ENCODE results near the gene SLC17A5. TPM values are rescaled to one million over a fixed set of nuclear protein-coding genes. Genes with fewer than 3 reads are reported as not detected.

SLC17A5 gene
- total and polyA plus RNA-seq, 9 of the 15 experiments (the other 6 are each of a cell fraction or from before 2014, with no cell fraction given) = 1.3 to 7.2 (median 3.4) TPM

DNA sequence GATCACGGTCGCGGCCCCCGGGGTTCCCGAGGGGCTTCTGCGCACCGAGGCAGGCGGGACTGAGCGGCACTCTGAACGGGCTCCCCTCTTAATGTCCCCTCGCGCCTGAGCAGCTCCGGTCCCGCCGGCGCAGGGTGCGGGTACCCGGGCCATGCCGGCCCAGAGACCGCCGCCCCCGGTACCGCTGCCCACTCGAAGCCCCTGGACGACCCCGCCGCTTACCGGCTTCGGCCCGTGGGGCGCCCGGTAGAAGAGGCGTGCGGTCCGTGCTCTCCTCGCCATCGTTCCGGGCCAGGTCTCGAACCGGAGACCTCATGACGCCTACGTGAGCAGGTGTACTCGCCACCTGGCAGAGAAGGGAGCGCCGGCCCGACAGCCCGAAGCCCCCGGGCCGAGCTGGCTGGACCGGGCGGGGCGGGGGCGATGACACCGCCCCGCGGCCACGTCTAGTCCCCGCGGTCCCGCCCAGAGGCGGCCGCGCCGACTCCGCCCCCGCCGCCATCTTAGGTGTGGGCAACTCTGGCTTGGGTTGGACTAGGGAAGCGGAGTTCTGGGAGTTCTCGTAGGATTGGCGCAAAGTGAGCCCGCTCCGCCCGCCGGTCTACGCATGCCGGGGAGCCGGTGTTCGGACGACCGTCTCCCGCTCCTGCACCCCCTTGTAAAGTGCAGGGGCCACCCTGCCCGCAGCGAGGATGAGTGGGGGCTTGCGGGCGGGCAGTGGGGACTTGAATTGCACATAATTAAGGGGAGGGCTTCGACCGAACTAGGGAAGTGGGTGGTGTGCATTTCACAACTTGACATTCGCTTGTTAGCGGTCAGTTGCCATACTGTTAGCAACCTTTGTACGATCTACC, at the start of gene SLC17A5 (continued):
- TF ChIP-seq ZNF140 (CRISPR knock-in tag; IDR thresholded peaks at IDR 0.05) (no peak), U2AF1 (optimal IDR thresholded peaks at IDR 0.05; ENCODE audit: low read depth, low read length) (no peak), CHD2 (IDR thresholded peaks at IDR 0.05; ENCODE audit: low read depth, low read length) (no peak; the same call in 1 of the 2 replicates), ZFP30 (CRISPR knock-in tag; IDR thresholded peaks at IDR 0.05; ENCODE audit: borderline replicate concordance) (no peak), CBX8 (IDR thresholded peaks at IDR 0.05; ENCODE audit: borderline replicate concordance, extremely low read depth, low read depth, low read length, poor library complexity, severe bottlenecking) (no peak), SMAD2 (IDR thresholded peaks at IDR 0.05; ENCODE audit: low read depth, low read length) (no peak), PTRF (tag; IDR thresholded peaks at IDR 0.05) (no peak), SREBF1 (IDR thresholded peaks at IDR 0.05; ENCODE audit: borderline replicate concordance, low read depth, low read length) (no peak), HCFC1 (IDR thresholded peaks at IDR 0.05; ENCODE audit: low read depth, low read length) (peak; percentile 82)
- TF ChIP-seq, protein P1, sequence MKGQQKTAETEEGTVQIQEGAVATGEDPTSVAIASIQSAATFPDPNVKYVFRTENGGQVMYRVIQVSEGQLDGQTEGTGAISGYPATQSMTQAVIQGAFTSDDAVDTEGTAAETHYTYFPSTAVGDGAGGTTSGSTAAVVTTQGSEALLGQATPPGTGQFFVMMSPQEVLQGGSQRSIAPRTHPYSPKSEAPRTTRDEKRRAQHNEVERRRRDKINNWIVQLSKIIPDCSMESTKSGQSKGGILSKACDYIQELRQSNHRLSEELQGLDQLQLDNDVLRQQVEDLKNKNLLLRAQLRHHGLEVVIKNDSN (CRISPR knock-in tag; IDR thresholded peaks at IDR 0.05) = no peak
- TF ChIP-seq, protein P2, sequence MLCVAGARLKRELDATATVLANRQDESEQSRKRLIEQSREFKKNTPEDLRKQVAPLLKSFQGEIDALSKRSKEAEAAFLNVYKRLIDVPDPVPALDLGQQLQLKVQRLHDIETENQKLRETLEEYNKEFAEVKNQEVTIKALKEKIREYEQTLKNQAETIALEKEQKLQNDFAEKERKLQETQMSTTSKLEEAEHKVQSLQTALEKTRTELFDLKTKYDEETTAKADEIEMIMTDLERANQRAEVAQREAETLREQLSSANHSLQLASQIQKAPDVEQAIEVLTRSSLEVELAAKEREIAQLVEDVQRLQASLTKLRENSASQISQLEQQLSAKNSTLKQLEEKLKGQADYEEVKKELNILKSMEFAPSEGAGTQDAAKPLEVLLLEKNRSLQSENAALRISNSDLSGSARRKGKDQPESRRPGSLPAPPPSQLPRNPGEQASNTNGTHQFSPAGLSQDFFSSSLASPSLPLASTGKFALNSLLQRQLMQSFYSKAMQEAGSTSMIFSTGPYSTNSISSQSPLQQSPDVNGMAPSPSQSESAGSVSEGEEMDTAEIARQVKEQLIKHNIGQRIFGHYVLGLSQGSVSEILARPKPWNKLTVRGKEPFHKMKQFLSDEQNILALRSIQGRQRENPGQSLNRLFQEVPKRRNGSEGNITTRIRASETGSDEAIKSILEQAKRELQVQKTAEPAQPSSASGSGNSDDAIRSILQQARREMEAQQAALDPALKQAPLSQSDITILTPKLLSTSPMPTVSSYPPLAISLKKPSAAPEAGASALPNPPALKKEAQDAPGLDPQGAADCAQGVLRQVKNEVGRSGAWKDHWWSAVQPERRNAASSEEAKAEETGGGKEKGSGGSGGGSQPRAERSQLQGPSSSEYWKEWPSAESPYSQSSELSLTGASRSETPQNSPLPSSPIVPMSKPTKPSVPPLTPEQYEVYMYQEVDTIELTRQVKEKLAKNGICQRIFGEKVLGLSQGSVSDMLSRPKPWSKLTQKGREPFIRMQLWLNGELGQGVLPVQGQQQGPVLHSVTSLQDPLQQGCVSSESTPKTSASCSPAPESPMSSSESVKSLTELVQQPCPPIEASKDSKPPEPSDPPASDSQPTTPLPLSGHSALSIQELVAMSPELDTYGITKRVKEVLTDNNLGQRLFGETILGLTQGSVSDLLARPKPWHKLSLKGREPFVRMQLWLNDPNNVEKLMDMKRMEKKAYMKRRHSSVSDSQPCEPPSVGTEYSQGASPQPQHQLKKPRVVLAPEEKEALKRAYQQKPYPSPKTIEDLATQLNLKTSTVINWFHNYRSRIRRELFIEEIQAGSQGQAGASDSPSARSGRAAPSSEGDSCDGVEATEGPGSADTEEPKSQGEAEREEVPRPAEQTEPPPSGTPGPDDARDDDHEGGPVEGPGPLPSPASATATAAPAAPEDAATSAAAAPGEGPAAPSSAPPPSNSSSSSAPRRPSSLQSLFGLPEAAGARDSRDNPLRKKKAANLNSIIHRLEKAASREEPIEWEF (CRISPR knock-in tag; IDR thresholded peaks at IDR 0.05) = no peak
- TF ChIP-seq, protein P3, sequence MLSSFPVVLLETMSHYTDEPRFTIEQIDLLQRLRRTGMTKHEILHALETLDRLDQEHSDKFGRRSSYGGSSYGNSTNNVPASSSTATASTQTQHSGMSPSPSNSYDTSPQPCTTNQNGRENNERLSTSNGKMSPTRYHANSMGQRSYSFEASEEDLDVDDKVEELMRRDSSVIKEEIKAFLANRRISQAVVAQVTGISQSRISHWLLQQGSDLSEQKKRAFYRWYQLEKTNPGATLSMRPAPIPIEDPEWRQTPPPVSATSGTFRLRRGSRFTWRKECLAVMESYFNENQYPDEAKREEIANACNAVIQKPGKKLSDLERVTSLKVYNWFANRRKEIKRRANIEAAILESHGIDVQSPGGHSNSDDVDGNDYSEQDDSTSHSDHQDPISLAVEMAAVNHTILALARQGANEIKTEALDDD (IDR thresholded peaks at IDR 0.05) = no peak
- TF ChIP-seq, protein P4, sequence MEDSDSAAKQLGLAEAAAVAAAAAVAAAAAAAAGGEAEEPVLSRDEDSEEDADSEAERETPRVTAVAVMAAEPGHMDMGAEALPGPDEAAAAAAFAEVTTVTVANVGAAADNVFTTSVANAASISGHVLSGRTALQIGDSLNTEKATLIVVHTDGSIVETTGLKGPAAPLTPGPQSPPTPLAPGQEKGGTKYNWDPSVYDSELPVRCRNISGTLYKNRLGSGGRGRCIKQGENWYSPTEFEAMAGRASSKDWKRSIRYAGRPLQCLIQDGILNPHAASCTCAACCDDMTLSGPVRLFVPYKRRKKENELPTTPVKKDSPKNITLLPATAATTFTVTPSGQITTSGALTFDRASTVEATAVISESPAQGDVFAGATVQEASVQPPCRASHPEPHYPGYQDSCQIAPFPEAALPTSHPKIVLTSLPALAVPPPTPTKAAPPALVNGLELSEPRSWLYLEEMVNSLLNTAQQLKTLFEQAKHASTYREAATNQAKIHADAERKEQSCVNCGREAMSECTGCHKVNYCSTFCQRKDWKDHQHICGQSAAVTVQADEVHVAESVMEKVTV (CRISPR knock-in tag; IDR thresholded peaks at IDR 0.05) = no peak
- TF ChIP-seq, protein P5, sequence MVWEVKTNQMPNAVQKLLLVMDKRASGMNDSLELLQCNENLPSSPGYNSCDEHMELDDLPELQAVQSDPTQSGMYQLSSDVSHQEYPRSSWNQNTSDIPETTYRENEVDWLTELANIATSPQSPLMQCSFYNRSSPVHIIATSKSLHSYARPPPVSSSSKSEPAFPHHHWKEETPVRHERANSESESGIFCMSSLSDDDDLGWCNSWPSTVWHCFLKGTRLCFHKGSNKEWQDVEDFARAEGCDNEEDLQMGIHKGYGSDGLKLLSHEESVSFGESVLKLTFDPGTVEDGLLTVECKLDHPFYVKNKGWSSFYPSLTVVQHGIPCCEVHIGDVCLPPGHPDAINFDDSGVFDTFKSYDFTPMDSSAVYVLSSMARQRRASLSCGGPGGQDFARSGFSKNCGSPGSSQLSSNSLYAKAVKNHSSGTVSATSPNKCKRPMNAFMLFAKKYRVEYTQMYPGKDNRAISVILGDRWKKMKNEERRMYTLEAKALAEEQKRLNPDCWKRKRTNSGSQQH (CRISPR knock-in tag; IDR thresholded peaks at IDR 0.05) = no peak

Measured in K562 (cell line).